HG02678 (cell line): Measurements from ENCODE around the gene SHB.

Source experiments
- ATAC-seq: cut with Tn5 transposase; IDR thresholded peaks from one replicate; pipeline ENCODE4 v1.9.1; 2021; ENCODE audit warnings: mild to moderate bottlenecking, moderate library complexity; ENCODE audit not compliant: unreplicated experiment

Gene SHB

DNA sequence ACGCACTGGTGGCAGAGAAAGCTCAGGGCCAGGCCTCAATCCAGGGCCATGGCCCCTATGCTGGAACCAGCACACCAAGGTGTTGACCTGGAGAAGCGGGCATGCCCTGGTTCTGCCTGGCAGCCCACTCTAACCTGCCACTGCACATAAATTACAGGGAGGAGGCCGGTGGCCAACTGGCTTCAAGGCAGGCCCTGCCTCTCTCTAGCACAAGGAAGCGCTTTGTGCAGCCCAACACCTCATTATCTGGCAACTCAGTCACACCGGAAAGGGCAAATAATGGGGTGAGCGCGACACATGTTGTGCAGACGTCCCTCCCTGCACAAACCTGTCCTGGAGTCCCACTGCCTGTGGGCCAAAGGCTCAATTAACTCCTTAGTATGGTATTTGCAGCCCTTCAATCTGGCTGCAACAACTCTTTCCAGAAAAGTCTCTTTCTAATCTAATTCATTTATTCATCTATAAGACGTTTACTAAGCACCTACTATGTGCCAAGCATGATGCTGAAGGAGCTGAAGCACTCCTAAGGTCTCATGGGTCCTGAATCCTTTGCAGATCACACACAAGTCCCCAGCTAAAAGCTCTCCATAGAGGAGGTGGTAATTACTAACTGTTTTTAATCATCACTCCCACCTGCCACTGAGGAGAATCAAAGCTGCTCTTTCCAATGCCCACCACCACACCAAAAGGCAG is 24.9 kb downstream of the SHB start:
- ATAC-seq = no peak

DNA sequence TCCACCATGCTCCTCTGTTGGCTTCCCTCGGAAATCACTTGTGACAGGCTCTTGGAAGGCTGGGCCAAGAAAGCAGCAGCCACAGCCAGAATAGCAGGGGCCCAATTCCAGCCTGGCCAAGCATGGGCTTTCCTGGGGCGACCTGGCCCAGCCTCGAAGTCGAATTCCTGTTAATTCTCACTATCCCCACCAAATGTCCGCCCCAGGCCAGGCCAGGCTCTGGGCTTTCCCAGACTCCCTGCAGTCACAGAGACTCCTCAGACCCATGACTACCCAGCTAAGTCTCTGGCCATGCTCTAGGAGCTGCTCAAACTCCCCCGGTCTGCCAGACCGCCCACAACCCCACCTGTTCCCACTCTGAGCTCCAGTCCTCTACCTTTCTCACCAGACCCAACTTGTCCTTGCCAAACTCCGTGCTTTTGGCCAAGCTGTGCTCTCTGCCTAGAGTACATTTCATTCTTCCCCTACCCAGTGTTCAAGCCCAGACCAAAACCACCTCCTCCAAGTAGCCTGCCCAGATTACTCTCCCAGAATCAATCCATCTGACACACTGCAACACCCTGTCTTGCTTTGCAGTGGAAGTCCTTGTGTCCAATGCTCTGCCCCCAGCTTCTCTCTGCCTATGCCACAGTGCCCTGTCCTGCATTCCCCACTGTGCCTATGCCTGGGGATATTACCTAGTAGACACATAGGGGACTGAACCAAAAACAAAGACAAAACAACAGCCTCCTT is 26.2 kb downstream of the SHB start:
- ATAC-seq = no peak

DNA sequence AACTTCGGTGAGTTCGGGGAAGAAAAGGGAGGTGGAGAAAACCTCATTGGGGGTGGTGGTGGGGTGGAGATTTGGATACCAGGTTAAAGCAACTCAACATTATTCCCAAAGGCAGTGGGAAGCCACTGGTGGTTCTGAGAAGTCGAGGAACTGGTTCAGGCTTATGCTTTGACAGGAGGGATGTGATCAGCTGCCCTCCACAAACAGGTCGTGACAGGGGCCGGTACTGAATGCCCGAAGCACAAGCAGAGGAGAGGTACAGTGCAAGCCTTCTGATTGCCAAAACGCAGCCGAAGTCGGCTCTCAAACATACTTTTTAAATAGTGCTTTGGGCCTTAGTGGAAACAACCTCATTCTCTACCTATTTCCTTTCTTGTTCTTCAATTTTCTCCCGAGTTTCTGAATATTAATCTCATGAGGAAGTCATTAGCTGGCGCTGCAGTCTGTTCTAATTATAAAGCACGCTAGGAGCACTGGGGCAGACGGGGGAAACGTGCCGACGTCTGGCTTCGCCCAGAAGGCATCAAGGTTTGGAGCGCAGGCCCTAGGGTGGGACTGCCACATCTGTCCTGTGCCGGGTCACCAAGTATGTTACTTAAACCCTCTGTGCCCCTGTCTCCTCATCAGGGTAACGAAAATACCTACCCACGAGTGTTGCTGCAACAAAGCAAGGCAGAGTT is 27.3 kb downstream of the SHB start:
- no peak for ATAC-seq

DNA sequence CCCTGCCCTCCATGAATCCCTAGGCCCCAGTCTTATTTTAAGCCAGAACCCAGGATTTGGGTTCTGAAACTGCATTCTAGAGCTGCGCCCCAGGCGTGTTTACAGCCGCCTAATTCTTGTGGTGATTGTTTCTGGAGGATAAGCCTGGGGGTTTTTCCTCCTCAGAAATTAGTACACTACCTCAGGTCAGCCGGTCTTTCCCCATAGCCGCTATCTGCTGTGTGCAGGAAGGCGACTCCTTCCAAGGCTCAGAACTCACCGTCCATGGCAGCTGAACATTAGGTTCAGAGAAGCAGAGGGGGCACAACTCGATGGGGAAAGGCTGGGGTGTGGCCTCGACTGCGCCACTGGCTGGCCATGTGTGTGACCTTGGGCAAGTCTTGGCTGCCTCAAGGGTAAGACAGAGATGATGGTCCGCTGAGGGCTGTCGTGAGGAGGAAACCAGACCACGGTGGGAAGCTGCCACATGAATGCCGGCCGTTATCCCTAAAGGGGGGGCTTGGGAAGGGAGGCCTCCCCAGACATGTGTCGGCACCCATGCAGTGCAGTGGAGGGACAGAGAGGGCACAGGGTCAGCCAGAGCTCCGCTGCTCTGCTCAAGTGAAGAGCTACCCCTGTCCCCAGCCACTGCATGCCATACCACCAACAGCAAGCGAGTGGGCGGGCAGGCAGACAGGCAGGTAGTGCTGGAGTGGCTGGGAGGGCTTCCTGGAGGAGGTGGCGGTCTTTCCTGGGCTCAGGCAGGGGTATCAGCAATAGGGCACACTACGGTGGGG is 28.9 kb downstream of the SHB start:
- no peak for ATAC-seq

DNA sequence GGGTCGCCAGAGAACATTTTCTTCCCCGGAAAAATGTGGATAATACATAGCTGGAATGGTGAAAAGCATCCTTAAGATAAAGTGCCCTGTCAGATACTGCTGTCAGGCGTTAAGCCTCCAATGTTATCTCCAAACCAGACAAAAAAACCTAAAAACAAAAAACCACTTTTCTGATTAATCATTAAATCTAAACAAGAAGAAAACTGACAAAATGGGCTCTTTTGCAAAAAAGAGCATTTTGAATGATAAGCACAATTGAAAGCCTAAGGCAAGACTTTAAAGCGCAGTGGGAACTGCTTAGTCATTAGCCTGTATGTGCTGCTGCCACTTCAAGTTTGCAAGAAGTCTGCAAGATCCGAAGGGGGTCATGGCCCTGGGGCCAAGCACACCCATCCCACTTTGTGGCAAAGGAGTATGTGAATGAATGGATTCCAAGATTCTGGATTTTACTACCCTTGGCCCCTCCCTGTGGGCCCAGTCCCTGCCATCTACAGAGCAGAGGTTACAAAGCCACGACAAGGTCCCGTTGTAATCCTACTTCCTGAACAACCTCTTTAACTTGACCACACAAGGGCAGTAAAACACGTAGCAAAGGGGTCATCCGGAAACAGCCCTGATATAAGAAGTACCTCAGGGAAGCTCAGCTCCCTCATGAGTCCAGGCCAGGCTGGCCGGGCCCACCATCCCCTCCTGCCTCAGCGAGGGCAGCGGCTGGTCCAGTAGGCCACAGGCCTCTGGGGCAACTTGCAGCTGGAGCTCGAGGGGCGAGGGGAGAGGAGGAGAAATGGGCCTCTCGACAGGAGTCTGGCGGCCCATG is 29.7 kb downstream of the SHB start:
- no peak for ATAC-seq

DNA sequence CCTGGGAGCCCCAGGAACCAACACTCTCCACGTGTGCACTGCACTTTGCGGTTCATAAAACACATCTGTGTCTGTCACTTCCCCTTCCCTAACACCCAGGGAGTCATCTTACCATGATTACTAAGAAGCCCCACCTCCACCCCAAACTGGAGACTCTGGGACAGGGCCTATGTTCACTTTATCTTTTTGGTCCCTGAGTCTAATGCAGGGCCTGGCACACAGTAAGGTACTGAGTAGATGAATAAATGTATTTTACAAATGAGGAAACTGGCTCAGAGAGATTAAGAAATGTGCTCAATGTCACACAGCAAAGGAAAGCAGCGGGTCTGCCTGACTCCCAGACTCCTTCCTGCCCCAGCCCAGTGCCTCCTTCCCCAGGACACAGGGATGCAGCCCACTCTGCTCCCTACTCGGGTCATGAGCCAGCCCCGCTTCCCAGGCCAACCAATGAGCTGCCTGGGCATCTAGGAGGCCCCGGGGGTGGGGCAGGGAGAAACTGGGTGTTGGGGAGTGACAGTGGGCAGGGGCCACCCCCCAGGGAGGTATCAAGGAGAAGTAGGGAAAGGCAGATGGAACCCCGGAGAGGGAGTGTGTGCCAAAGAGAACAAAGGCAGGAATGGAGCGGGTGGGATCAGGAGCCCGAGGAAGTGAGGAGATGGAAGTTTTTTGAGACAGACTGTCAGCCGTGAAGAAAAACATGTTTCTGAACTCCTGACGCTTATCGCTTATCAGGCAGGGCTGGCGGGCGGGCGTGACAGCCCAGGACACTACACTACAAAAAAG is 30.5 kb downstream of the SHB start:
- no peak for ATAC-seq

DNA sequence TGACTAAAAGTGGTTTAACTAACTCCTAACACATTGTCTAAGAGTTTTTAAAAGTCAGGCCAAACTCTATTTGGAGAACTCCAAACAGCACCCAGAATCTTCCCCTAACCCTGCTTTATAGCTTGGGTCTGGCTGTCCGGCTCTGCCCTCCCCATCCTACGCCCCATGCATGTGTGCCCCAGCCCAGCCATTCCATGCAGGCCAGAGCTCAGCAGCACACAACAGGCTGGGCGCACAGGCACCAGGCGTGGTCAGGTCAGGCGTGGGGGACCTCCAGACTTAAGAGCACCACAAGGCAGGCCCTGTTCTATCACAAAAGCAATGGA is 31.1 kb downstream of the SHB start:
- no peak for ATAC-seq

DNA sequence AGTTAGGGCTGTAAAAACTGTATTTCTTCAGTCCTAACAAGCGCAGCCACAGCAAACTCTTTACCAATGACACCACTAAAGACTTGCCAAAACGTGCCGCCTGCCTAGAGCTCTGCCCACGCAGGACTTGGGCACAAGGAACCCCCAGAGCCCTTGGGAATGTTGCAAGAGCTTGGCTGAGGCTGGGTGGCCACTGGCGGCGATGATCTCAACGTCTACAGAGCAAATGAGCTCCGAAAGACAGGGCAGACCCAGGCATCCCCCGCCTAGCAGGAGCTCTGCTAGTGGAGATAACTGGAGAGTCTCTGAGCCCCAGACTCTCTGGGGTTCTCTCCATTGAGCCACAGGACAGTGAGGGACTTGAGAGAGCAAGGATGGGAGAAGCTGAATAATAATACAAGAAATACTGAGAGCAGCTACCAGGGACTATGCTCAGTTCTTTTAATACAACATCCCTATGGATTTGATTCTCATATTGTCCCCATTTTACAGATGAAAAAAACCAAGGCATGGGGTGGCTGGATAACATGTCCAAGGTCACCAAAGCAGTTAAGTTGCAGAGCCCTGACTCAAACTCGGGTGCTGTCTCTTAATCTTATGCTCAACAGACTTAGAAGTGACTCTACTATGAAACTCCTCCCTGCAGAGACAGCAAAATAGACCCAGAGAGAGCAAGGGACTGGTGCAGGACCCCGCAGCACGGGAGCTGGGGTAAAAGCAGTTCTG is 32.5 kb downstream of the SHB start:
- no peak for ATAC-seq

DNA sequence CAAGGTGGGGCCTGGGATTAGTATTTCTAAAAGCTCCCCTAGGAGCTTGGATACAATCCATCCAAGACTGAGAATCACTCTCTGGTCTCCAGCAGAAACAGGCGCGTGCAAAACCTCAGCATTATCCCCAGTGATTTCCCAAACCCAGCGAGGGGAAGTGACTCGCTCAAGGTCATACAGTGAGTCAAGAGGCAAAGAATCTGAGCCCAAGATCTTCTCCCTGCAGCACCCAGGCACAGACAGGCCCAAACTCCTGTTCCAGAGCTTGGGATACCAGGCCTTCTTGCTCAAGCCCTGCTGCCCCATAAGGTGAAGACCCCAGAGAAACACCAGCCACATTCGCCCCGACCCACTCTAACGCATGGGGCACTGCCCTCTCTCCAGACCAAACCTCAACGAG is 33.2 kb downstream of the SHB start:
- ATAC-seq = no peak

DNA sequence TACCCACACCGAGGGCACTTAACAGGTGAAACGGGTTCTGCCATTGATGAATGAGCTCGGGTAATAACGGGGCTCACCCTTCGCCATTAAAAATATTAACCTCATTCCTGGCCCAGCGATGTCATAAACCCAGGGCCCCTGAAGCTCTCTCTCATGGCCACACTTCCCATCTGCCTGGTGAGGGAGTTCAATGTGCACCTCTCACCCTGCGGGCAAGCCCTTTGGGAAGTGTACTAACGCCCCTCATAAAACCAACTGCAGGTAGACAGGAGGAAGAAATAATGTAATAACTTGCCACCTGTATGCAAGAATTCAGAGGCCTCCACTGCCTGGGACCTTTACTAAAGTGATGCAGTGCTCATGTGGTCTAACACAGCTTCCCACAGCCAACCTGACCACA is 35.1 kb downstream of the SHB start:
- ATAC-seq = no peak

DNA sequence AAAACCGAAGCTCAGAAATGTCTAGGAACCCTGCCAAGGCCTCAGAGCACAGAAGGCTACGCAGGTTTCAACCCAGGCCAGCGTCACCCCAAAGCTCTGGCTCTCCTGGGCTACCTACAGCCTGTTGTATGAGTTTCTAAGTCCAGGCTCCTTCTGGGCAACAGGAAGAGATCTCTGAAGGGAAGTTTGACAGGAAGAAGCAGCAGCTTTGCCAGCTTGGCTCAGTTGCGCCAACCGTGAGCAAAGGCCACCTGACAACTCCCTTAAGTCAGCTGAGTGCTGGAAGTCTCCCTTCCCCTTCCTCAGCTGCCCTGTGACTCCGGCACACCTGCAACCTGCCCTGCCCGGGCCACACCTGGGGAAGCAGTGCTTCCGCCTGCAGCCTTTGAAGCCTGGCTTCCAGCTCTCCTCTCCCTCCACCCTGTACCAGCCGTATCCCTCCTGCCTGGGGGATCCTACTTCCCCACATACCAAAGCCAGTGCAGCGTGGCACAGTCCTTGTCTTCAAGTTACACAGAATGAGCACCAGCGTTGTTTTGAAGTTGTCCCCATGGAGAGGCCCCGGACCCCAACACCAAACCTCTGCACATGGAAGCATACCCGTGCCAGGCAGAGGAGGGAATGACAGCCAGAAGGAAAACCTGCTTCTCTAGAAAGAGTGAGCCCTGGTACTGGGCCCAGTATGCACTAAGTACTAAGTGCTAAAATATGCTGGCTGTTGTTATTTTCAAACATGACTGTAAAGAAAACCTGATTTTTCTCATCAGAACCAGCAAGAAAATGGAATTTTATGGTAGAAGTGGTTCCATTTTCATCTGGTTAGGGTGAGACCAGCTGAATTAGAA is 36.5 kb downstream of the SHB start:
- ATAC-seq = no peak

DNA sequence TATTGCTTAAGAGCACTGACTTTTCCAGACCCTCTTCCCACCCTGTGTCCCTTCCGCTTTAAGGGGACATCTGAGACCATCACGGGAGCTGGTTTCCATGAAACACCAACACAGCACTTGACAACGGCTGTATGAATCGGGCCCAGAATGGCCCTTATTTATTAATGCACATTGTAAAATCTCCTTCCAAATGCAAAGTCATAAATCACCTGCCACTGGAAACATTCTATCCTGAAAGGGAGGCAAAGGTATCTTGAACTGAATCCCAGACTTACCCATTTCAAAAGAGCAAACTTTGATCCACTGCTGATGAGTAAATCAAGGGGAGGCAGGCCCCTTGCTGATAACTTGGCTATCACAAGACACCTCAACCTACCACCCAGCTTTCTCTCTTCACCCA is 37.4 kb downstream of the SHB start:
- no peak for ATAC-seq

DNA sequence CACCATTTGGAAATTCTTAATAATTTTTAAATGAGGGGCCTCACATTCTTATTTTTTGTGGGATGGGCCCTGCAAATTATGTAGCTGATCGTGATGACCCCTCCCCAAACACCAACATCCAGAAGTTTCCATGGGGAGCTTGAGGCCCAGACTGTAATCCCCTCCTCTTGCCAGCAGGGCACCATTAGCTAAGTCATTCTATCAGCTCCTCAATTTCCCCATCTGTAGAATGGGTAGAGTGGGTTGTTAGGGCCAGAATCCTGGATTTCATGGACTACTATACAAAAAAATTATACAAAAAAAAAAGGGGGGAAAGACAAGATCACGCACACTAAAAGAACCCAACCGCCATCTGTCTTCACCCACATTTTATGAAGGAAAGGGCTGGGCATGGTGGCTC is 38.4 kb downstream of the SHB start:
- no peak for ATAC-seq

DNA sequence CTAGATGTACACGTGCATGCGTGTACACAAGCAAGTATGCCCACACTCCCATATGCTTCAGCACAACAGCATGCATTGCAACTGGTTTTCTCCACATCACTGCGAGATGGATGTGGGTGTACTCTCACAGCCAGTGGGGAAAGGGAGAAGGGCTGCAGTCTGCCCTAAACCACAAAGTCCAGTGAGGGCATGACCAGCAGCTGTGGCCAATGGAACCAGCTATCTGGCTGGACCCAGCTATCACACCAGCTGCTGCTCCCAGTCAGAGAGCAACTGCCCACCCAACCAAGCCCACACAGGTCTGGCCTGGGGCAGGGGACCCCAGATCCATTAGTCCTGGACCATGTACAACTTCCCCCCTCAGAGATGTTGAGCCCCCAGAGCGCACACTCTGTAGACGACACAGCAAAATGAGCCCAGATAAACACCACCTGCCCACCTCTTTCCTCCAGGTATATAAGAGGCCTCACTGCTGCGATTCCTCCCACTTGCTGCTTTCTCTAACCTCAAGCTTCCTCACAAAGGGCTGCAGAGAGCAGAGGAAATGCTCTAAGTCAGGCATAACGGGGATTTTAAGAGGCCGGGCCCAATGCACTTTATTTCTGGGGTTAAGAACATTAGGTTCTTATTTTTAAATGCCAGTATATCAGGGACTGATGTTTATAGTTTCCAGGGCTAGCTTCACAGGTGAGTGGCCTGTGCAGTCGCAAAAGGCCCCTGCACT is 39.0 kb downstream of the SHB start:
- no peak for ATAC-seq

DNA sequence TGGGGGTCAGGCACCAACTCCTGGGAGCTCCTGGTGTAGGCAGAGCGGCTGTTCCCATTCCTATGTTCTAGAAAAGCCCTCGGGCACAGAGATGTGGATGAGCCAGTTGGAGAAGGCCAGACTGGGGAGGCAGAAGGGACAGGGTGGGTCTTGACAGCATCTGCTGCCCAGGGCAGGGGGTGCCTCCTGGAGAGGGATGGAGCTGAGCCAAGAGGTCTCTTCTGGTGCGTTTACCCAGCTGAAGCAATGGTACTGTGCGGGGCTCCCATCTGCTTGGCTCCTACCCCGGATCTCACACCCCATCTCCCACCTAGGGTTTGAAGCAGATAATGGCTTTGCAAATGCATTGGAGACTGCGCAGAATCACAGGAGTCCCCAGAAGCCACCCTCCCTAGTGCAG is 41.3 kb downstream of the SHB start:
- ATAC-seq = no peak

DNA sequence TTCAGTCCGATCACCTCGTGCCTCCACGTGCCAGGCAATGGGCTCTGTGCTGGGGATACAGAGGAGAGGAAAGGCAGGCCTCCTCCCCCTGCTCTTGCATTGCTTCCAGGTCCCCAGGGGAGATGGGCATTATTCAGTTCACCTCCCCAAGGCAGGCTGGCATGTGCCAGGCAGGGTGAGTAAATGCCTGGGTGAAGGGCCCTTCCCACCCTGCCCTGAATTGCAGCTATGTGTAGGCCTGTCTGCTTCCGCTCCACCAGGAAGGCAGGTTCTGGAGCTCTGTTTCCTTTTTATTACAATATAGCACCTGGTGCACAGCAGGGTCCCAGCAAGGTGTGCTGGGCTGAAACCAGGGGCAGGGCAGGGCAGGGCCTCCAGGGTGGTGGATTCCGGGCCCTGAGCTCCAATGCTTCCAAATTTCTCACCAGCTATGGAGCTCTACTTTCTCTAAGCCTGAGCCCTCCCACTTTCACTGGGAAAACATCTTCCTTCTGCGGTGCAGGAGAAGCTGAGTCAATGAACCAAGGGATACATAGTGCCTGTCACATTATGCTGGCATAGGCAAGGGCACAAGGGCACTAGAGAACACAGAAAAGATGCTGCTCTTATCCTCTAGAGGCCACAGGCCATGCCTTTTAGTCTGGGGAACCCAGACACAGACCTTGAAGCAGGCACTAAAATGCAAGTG is 42.0 kb downstream of the SHB start:
- no peak for ATAC-seq
